Thyroid gland (tissue), 4 donors: ENCODE measurements around the gene PRODH. TPM values are rescaled to one million over a fixed set of nuclear protein-coding genes. Genes with fewer than 3 reads are reported as not detected.
A peak's percentile ranks its signal among the peaks of the same experiment; 100 is the strongest.
"Not testable (repeated sequence)": the region's sequence is repeated elsewhere in the genome, so short reads cannot be mapped to it uniquely, and the experiment has no call there.

Experiments used
- DNase-seq, 2 donors: peaks; one replicate each; pipeline ENCODE4 v3.0.0-alpha.2; 2019
- H3K27ac ChIP-seq, 3 donors: fragments of 200-600 bp; sonication (generic); 1 replicate in 2 of 3; 2 replicates in 1 of 3; pipeline ENCODE4 v1.5.1; 2016 to 2019; ENCODE audit warnings: mild to moderate bottlenecking in 1 of 3, moderate library complexity in 1 of 3
- H3K27me3 ChIP-seq: fragments of 200-600 bp; sonication (generic); one replicate; pipeline ENCODE4 v1.5.1; 2019
- H3K36me3 ChIP-seq, 2 donors: fragments of 200-600 bp; sonication (generic); one replicate each; pipeline ENCODE4 v1.5.1; 2016 to 2019
- H3K4me1 ChIP-seq, 2 donors: fragments of 200-600 bp; sonication (generic); one replicate each; pipeline ENCODE4 v1.5.1; 2017 to 2019
- H3K4me3 ChIP-seq, 3 donors: fragments of 200-600 bp; sonication (generic); replicated peaks in 1 of 3; 1 replicate in 2 of 3; 2 replicates in 1 of 3; pipeline ENCODE4 v1.5.1; 2016; ENCODE audit warnings: mild to moderate bottlenecking in 1 of 3
- H3K9me3 ChIP-seq: fragments of 200-600 bp; sonication (generic); one replicate; pipeline ENCODE4 v1.5.1; 2017
- POLR2A ChIP-seq, 2 donors: fragments of 450-650 bp; IDR thresholded peaks; one replicate each; pipeline ENCODE4 v1.6.1; 2017; ENCODE audit warnings: antibody characterized with exemption in 2 of 2, mild to moderate bottlenecking in 2 of 2, moderate library complexity in 1 of 2
- WGBS, 2 donors: methylation state at CpG; one replicate each; pipeline ENCODE4 v1.1.5; 2017; 5-methylcytosine and 5-hydroxymethylcytosine counted together
- intact Hi-C: fragments of 100-400 bp; cut with DNase I; formaldehyde crosslinking; loops from one replicate; pipeline ENCODE4 v1.15.1; 2023
- total RNA-seq, 4 donors: library from RNA; depleted of rRNA; stranded (reverse); fragments of >200 nt; gene quantifications; one replicate each; pipeline ENCODE4 v1.2.3, GENCODE V29; 2016
- TF ChIP-seq, protein P1 (sequence below), 6 experiments: fragments of 200-600 bp in 3 of 6; fragments of 450-650 bp in 3 of 6; sonication (generic) in 3 of 6; IDR thresholded peaks; one replicate each; pipeline ENCODE4 v1.5.1; 2016 to 2019; ENCODE audit warnings: antibody characterized with exemption in 6 of 6, mild to moderate bottlenecking in 2 of 6, inconsistent platforms in 1 of 6, moderate library complexity in 1 of 6

PRODH gene
- total RNA-seq, 4 donors from 2014 or later = 1.6 to 10.2 (median 5.2) TPM

DNA sequence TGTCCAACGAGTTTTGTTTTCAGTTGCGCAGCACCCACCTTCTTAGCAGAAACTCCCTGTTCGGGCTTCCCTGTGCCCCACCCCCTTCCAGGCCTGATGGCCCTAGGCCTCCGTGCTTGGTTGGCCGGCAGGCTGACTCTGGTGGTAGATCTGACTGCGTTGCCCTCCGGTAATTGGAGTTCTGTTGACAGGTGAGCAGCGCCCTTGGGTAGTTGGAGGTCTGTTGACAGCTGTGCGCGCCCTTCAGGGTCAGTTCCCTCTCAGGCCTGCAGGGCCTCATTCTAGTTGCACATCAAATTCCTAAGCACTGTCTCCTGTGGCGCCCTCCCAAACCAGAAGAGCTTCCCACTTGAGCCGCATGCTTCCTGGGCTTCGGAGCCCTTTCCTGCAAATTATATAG is 29.2 kb downstream of the PRODH start:
- H3K9me3 ChIP-seq = no peaks in the 10 kb centered on the region
- no CpG with 5 or more reads among the region's 13 CpGs for WGBS, 2 donors
- no peaks in the 10 kb centered on the region for H3K27me3 ChIP-seq
- TF ChIP-seq, protein P1, sequence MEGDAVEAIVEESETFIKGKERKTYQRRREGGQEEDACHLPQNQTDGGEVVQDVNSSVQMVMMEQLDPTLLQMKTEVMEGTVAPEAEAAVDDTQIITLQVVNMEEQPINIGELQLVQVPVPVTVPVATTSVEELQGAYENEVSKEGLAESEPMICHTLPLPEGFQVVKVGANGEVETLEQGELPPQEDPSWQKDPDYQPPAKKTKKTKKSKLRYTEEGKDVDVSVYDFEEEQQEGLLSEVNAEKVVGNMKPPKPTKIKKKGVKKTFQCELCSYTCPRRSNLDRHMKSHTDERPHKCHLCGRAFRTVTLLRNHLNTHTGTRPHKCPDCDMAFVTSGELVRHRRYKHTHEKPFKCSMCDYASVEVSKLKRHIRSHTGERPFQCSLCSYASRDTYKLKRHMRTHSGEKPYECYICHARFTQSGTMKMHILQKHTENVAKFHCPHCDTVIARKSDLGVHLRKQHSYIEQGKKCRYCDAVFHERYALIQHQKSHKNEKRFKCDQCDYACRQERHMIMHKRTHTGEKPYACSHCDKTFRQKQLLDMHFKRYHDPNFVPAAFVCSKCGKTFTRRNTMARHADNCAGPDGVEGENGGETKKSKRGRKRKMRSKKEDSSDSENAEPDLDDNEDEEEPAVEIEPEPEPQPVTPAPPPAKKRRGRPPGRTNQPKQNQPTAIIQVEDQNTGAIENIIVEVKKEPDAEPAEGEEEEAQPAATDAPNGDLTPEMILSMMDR (IDR thresholded peaks at IDR 0.05) = no peak
- TF ChIP-seq POLR2A (IDR thresholded peaks at IDR 0.05) = no peak
- H3K4me3 ChIP-seq = no peak overlapping the region
- intact Hi-C loops = no loop called here
- no peaks in the 10 kb centered on the region for H3K4me1 ChIP-seq
- no peak for DNase-seq
- H3K27ac ChIP-seq = no peak overlapping the region
- no peaks in the 10 kb centered on the region for H3K36me3 ChIP-seq

DNA sequence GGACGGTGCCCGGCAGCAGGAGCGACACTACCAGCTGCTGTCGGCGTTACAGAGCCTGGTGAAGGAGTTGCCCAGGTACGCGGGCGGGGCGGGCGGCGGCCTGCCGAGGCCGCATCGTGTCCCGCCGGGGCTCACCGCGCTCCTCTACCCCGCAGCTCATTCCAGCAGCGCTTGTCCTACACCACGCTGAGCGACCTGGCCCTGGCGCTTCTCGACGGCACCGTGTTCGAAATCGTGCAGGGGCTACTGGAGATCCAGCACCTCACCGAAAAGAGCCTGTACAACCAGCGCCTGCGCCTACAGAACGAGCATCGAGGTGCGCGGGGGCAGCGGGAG is 29.7 kb downstream of the PRODH start:
- H3K9me3 ChIP-seq, H3K36me3 ChIP-seq, H3K4me3 ChIP-seq, H3K27me3 ChIP-seq, H3K27ac ChIP-seq, DNase-seq, H3K4me1 ChIP-seq, intact Hi-C loops: not testable (repeated sequence)
- WGBS, 2 donors = no CpG with 5 or more reads among the region's 36 CpGs

DNA sequence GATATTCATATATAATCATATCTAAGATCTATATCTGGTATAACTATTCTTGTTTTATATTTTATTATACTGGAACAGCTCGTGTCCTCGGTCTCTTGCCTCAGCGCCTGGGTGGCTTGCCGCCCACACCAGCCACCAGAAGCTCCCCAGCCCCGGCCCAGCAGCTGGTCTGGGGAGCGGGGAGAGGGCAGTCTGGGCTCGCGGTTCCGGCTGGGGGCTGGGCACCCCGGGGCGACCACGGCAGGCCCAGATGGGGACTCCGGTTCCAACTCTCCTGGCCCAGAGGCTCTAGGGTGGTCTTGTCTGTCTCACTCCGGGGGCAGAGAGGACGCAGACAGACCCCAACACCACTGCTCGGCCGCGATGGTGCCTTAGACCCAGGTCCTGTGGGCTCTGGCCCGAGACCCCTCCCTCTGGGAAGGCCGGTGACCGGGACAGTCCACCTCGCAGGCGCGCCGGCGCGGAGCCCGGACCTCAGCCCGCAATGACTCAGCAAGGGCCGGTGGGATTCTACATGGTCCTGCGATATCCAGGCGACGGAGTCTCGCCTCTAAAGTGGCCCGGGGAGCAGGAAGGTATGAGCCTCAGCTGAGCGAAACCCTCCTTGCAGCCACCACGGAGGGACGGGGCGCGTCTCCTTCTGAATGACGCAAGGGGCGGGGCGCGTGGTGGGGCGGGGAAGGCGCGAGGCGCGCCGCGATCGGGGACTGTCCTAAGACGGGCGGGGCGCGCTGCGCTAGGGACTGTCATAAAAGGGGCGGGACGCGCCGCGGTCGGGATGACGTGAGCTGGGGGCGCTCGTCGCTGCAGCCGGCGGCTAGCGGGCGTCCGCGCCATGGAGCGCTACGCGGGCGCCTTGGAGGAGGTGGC is 30.3 kb downstream of the PRODH start, which contains the start of gene DGCR6:
TSS of gene DGCR6 (plus strand) at position 781 of the 870 bp plus-strand sequence. CDS start at position 836, 55 bp downstream.
- Histone ChIP-seq H3K27ac (no peak within 1 kb of the TSS), H3K36me3 (no peaks in the 10 kb centered on the region), H3K9me3 (no peaks in the 10 kb centered on the region), H3K4me3 (no peak within 1 kb of the TSS), H3K27me3 (no peaks in the 10 kb centered on the region), H3K4me1 (no peaks in the 10 kb centered on the region)
- no CpG with 5 or more reads among the region's 77 CpGs for WGBS, 2 donors
- DNase-seq = peak in 1 of 2 donors; percentile 27
- TF ChIP-seq, protein P1 (IDR thresholded peaks at IDR 0.05) = no peak
- TF ChIP-seq POLR2A (IDR thresholded peaks at IDR 0.05) = no peak
- intact Hi-C loops = no loop called here

DNA sequence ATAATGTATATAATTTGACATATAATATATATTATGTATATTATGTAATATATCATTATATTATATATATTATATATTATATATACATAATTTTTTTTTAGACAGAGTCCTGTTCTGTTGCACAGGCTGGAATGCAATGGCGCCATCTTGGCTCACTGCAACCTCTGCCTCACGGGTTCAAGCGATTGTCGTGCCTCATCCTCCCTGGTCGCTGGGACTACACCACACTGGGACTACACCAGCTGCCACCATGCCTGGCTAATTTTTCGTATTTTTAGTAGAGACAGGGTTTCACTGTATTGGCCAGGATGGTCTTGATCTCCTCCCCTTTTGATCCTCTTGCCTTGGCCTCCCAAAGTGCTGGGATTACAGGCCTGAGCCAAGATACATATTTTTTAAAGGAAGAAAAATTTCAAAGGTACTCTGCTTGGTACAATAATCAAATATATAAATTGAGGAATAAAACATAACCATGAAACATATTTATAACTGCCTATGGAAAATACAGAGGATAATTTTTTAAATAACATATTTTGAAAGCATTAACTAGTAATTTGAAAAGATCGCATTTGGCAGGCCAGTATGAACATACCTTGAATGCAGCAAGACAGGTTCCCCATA is 39.9 kb downstream of the PRODH start:
- H3K4me1 ChIP-seq, intact Hi-C loops, H3K36me3 ChIP-seq, H3K4me3 ChIP-seq, H3K27me3 ChIP-seq, H3K27ac ChIP-seq, H3K9me3 ChIP-seq: not testable (repeated sequence)
- WGBS, 2 donors = 79 to 98% methylated on average over 6 of the region's 7 CpGs
- DNase-seq = peak in 1 of 2 donors; percentile 6

DNA sequence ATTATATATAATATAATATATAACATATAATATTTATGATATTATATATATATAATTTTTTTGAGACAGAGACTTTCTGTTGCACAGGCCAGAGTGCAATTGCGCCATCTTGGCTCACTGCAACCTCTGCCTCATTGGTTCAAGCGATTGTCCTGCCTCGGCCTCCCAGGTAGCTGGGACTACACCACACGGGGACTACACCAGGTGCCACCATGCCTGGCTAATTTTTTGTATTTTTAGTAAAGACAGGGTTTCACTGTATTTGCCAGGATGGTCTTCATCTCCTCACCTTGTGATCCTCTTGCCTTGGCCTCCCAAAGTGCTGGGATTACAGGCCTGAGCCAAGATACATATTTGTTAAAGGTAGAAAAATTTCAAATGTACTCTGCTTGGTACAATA is 42.3 kb downstream of the PRODH start:
- H3K27ac ChIP-seq, H3K4me3 ChIP-seq, H3K27me3 ChIP-seq, intact Hi-C loops, H3K36me3 ChIP-seq, H3K4me1 ChIP-seq, H3K9me3 ChIP-seq, DNase-seq: not testable (repeated sequence)
- no CpG with 5 or more reads among the region's 4 CpGs for WGBS, 2 donors

DNA sequence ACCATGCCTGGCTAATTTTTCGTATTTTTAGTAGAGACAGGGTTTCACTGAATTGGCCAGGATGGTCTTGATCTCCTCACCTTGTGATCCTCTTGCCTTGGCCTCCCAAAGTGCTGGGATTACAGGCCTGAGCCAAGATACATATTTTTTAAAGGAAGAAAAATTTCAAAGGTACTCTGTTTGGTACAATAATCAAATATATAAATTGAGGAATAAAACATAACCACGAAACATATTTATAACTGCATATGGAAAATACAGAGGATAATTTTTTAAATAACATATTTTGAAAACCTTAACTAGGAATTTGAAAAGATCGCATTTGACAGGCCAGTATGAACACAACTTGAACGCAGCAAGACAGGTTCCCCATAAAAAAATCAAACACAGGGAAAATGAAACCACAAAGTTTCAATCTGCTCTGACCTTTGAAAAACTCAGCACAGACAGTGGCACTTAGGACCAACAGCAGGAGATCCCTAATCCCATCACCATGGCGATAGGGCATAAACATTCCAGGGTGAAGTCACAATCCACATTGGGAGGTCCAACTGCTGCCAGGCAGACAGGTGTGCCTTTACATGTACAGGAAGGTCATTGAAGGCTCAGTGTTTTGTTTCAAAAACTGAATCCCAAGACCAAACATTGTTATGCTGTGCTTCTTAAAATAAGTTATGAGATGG is 45.4 kb downstream of the PRODH start:
- H3K4me1 ChIP-seq, H3K27ac ChIP-seq, DNase-seq, H3K27me3 ChIP-seq, H3K36me3 ChIP-seq, H3K9me3 ChIP-seq, intact Hi-C loops, H3K4me3 ChIP-seq: not testable (repeated sequence)
- WGBS, 2 donors = 92 to 100% methylated on average over 1 of the region's 5 CpGs

DNA sequence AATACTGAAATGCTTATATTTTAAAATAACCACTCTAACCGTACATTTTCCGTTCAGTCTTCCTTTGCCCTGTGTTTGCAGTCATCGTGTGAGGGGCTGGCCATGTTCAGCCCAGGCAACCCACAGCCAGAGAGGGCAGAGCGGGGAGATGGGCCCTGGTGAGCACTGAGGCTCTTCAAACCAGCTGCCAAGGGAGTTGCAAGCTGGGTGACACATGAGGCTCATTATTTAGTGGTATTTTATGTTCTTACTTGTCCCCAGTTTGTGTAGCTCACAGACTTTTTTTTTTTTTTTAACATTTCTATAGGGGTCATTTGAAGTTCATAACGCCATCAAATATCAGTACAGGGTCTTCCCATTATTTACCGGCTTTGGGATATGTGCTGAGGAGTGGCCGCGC is 48.0 kb downstream of the PRODH start:
- no peaks in the 10 kb centered on the region for H3K9me3 ChIP-seq
- no peak for DNase-seq
- intact Hi-C loops = no loop called here
- TF ChIP-seq POLR2A (IDR thresholded peaks at IDR 0.05) = no peak
- TF ChIP-seq, protein P1 (IDR thresholded peaks at IDR 0.05) = no peak
- no peak overlapping the region for H3K4me3 ChIP-seq
- H3K27me3 ChIP-seq = no peaks in the 10 kb centered on the region
- WGBS, 2 donors = 92% methylated on average over 1 of the region's 8 CpGs; no CpG with 5 or more reads in 1 of the 2 donors
- no peak overlapping the region for H3K27ac ChIP-seq
- no peaks in the 10 kb centered on the region for H3K4me1 ChIP-seq
- no peaks in the 10 kb centered on the region for H3K36me3 ChIP-seq

DNA sequence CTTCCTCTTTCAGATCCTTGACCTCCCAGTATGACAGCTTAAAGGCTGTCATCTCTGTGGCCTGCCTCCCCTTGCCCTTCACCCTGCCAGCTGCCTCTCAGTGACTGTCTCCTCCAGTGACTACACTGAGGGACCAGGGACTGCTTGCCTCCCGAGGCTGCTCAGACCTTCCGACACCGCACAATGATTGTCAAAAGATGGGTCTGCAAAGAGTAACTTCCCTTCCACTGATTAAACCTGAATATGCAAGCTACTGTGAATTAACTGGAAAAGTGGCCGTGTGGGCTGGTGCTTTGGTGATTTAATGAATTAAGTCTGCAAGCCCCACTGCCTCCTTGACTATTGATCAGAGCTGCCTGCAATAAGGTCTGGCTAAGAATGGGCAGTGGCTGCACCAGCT is 51.6 kb downstream of the PRODH start:
- H3K36me3 ChIP-seq, intact Hi-C loops, H3K4me3 ChIP-seq, DNase-seq, H3K4me1 ChIP-seq, H3K27ac ChIP-seq, H3K27me3 ChIP-seq, H3K9me3 ChIP-seq: not testable (repeated sequence)
- 74 to 85% methylated on average over 3 to 4 of the region's 4 CpGs for WGBS, 2 donors

DNA sequence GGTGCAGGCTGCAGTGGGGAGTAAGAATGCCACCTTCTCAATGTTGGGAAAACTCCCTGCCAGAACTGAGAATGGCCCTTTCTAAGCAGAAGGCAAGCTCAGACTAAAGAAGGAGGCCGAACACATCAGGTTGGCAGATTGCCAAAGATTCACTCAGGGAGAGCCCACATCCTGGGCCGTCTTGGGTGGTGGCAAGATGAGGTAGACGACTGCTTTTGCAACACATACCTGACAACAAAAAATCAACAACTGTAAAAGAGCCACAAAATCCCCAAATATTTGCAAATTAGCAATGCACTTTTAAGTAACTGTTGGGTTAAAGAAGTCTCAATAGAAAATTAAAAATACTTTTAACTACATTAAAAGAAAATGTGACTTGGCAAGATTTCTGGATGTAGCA is 54.8 kb downstream of the PRODH start:
- 28 to 56% methylated on average over 3 of the region's 3 CpGs for WGBS, 2 donors
- DNase-seq = peak; percentile 1 to 5

More for the DNA sequence above, 54.8 kb downstream of the PRODH start:
- H3K4me1 ChIP-seq, H3K27me3 ChIP-seq, H3K9me3 ChIP-seq, intact Hi-C loops, H3K27ac ChIP-seq, H3K4me3 ChIP-seq, H3K36me3 ChIP-seq: not testable (repeated sequence)
